Inferior parietal cortex (tissue), 1 donor: ENCODE results near the gene DISP3.
"Not testable (repeated sequence)": the region's sequence is repeated elsewhere in the genome, so short reads cannot be mapped to it uniquely, and the experiment has no call there.

Experiments used
- DNase-seq: peaks from one replicate; pipeline ENCODE4 v3.0.0-alpha.2; 2016; ENCODE audit errors: extremely low spot score

Gene DISP3

DNA sequence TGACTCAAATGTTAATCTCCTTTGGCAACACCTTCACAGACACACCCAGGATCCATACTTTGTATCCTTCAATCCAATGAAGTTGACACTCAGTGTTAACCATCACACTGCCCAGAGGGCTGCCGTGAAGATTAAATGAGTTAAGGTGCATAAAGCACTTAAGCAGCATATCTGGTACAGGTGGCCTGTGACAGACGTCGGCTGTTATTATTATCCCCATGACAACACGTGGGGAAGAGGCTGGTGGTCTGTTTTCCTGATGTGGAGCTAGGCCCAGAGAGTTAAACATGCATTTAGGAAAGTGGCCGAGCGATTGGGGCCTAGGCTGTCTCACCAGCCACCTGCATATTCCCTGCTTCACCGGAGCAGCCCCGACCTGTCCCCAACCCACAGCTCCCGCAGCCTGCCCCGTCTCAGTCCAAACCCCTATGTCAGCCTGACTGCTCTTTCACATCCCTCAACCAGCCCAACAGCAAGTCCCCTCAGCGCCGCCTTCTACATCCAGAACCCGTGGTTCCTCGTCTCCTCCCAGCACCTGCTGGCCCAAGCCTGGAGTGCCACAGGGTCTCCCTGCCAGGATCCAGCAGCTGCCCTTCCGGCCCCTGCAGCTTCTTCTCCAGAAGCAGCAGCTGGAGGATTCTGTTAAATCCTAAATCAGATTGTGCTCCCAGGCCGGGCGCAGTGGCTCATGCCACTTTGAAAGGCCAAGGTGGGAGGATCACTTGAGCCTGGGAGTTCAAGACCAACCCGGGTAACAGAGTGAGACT lies 97.3 kb downstream of the DISP3 start:
- no peak for DNase-seq

DNA sequence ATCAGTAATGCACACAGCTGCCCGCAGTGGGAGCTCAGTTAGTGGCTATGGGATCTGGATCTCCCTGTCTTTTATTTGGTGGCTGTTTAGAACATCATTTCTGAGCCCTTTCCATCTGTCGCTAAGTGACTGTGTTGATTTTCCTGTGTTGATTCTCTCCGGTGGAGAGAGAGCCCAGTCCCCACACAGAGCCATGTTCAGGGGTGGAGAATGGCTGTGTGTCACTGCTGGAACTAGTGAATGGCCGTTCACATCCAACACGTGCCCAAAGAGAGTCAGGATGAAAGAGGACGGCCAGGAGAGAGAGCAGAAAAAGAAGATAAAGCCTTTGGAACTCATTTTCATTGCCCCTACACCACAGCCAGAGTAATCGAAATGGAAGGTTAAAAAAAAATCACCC lies 99.0 kb downstream of the DISP3 start:
- no peak for DNase-seq

DNA sequence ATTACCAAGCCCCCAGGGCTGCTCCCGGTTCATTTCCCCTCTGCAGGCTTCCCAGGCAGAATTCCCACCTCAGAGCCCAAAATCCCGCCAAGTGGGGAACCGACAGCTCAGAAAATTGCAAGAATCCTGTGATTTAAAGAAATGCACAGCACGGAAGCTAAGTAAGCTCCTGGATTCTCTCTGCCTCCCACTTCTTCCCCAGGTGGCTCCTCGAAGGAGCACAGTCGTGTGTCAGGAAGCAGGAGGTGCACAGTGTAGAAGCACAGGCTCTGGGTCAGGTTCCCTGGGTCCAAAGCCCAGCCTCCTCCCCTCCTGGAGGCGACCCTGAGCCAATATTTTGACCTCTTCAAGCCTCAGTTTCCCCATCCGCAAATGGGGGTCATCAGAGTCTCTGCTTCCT lies 100.6 kb downstream of the DISP3 start:
- DNase-seq: no peak

DNA sequence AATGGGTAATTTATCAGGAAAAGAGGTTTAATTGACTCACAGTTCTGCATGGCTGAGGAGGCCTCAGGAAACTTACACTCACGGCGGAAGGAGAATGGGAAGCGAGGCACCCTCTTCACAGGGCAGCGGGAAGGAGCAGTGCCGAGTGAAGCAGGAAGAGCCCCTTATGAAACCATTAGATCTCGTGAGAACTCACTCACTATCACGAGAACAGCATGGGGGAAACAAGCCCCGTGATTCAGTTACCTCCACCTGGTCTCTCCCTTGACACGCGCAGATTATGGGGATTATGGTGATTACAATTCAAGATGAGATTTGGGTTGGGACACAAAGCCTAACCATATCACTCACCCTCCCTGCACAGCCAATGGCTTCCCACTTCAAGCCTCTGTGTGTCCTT lies 101.1 kb downstream of the DISP3 start:
- not testable (repeated sequence) for DNase-seq

DNA sequence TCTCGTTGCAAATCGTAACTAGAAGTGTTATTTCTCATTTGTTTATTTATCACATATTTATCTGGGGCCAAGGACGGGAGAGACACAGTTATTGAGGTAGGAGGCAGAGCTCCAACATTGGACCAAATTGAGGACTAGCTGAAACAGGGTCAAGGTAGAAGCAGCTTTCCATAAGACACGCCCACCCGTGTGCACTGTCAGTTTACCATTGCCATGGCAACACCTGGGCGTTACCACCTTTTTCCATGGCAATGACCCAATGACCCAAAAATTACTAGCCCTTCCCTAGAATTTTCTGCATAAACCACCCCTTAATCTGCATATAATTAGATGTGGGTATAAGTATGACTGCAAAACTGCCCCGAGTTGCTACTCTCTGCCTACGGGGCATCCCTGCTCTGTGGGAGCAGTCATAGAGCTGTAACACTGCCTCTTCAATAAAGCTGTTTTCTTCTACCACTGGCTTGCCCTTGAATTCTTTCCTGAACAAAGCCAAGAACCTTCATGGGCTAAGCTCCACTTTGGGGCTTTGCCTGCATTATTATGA lies 102.6 kb downstream of the DISP3 start:
- no peak for DNase-seq

DNA sequence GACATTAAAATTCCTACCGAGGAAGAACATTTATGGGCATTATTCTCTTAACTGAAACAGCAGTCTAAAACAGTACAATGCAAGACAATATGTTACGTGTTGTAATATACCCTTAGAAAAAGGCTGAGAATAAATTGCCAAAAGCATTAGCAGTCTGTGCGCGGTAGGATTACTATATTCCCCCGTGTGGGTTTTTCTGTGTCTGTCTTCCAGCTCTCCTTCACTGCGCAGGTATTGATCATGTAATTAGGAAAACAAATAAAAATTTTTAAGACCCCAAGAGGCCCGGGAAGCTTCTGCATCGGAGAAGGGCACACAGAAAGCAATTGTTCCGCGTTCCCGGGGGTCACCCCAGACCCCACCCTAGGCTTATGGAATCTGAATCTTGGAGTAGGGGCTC lies 106.4 kb downstream of the DISP3 start:
- no peak for DNase-seq
